ENCODE results near the gene PRKD1. TPM values are rescaled to one million over a fixed set of nuclear protein-coding genes. Genes with fewer than 3 reads are reported as not detected.

Gene PRKD1
- total RNA-seq, 4 donors from 2014 or later = 3.5 to 6.4 (median 4.4) TPM

DNA sequence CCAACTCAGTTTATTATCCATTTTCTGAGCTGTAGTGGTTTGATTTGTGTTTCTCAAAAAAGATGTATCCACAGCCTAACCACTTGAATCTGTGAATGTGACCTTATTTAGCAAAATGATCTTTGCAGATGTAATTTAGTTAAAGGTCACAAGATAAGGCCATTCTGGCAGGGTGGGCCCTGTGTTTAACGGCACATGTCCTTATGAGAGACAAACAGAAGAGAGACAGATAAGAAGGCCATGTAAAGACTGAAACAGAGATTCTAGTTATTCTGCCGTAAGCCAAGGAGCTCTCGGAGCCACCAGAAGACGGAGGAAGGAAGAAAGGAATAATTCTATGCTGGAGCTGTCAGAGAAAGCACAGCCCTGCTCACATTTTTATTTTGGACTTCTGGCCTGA, 374.2 kb downstream of the PRKD1 start:
- WGBS, 2 donors (ENCODE audit: low coverage in 1 of 2) = 73 to 79% methylated on average over 4 of the region's 4 CpGs
- DNase-seq = no peak
- no peaks in the 10 kb centered on the region for H3K4me1 ChIP-seq
- intact Hi-C loops (cut with DNase I; ENCODE audit: low total_unique reads) (no loop called here), in situ Hi-C loops (cut with MboI; ENCODE audit: low pct_ligation_motif_present in 1 of 4, low pct_unique_long_range_greater_than_20kb in 1 of 4, low sequenced_read_pairs in 3 of 4) (loop anchor here in 2 of 4 donors (10.0 to 25.0 kb wide), 3 partner anchors 451 to 661 kb away; no protein-coding TSS in a partner anchor)
- H3K27ac ChIP-seq = no peak overlapping the region
- no peaks in the 10 kb centered on the region for H3K9me3 ChIP-seq
- no peaks in the 10 kb centered on the region for H3K27me3 ChIP-seq
- no peak for TF ChIP-seq POLR2AphosphoS5 (IDR thresholded peaks at IDR 0.05)
- no peak for TF ChIP-seq CTCF (IDR thresholded peaks at IDR 0.05)
- TF ChIP-seq EP300 (IDR thresholded peaks at IDR 0.05; ENCODE audit: low read depth) = no peak
- TF ChIP-seq POLR2A (IDR thresholded peaks at IDR 0.05) = no peak
- no peaks in the 10 kb centered on the region for H3K36me3 ChIP-seq
- no peak overlapping the region for H3K4me3 ChIP-seq

DNA sequence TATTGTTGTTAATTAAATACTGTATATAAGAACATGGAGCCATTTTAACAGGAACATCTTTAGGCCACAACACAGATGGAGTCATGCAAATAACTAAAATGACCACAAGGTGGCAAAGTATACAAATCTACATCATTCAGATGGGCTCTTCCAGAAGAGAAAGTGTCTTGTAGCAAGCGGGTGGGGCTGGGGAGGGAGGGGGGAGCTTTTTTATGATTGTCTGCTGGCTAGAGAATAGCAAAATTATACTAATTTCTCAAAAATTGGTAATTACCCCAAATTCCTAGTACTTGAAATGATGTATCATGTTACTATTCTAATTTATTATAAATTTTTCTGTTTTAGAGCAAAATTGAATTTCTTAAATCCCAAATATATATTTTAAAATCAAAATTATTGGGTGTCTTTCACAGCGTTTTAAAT, 378.7 kb downstream of the PRKD1 start:
- H3K27ac ChIP-seq = no peak overlapping the region
- no peaks in the 10 kb centered on the region for H3K4me1 ChIP-seq
- in situ Hi-C loops (cut with MboI; ENCODE audit: low pct_ligation_motif_present in 1 of 4, low pct_unique_long_range_greater_than_20kb in 1 of 4, low sequenced_read_pairs in 3 of 4) = loop anchor here (10.0 to 25.0 kb wide), 2 partner anchors 456 to 787 kb away; partner anchors contain the start of gene FOXG1 (in 2 of the 4)
- no peaks in the 10 kb centered on the region for H3K9me3 ChIP-seq
- H3K27me3 ChIP-seq = no peaks in the 10 kb centered on the region
- DNase-seq = no peak
- intact Hi-C loops (cut with DNase I; ENCODE audit: low total_unique reads) = loop anchor here (10.0 kb wide), 1 partner anchor 456 kb away; no protein-coding TSS in a partner anchor
- 28 to 33% methylated on average over 2 of the region's 2 CpGs for WGBS, 2 donors (ENCODE audit: low coverage in 1 of 2)
- no peak for TF ChIP-seq EP300 (IDR thresholded peaks at IDR 0.05; ENCODE audit: low read depth)
- TF ChIP-seq CTCF (IDR thresholded peaks at IDR 0.05) = peak; percentile 32 to 65 (median 54)
- no peak for TF ChIP-seq POLR2A (IDR thresholded peaks at IDR 0.05)
- TF ChIP-seq POLR2AphosphoS5 (IDR thresholded peaks at IDR 0.05) = no peak
- H3K4me3 ChIP-seq = no peak overlapping the region
- H3K36me3 ChIP-seq = no peaks in the 10 kb centered on the region

GRCh38 chr14:29545714-29546113, 381.9 kb downstream of the PRKD1 start:
- H3K4me3 ChIP-seq = no peak overlapping the region
- intact Hi-C loops (cut with DNase I; ENCODE audit: low total_unique reads) (loop anchor here (10.0 kb wide), 1 partner anchor 459 kb away; no protein-coding TSS in a partner anchor), in situ Hi-C loops (cut with MboI; ENCODE audit: low pct_ligation_motif_present in 1 of 4, low pct_unique_long_range_greater_than_20kb in 1 of 4, low sequenced_read_pairs in 3 of 4) (loop anchor here (10.0 to 25.0 kb wide), 2 partner anchors 459 to 783 kb away; partner anchors contain the start of gene FOXG1 (in 2 of the 4))
- no peaks in the 10 kb centered on the region for H3K36me3 ChIP-seq
- no peak overlapping the region for H3K27ac ChIP-seq
- no peaks in the 10 kb centered on the region for H3K27me3 ChIP-seq
- DNase-seq = no peak
- TF ChIP-seq EP300 (IDR thresholded peaks at IDR 0.05; ENCODE audit: low read depth) = no peak
- TF ChIP-seq POLR2A (IDR thresholded peaks at IDR 0.05) = no peak
- no peak for TF ChIP-seq CTCF (IDR thresholded peaks at IDR 0.05)
- TF ChIP-seq POLR2AphosphoS5 (IDR thresholded peaks at IDR 0.05) = no peak
- H3K9me3 ChIP-seq = no peaks in the 10 kb centered on the region
- H3K4me1 ChIP-seq = no peaks in the 10 kb centered on the region
- WGBS, 2 donors (ENCODE audit: low coverage in 1 of 2) = 55% methylated on average over 2 of the region's 2 CpGs; no CpG with 5 or more reads in 1 of the 2 donors

- in situ Hi-C loops (cut with MboI; ENCODE audit: low pct_ligation_motif_present in 1 of 4, low pct_unique_long_range_greater_than_20kb in 1 of 4, low sequenced_read_pairs in 3 of 4) = loop anchor here in 3 of 4 donors (10.0 to 25.0 kb wide), 2 partner anchors 775 to 792 kb away; partner anchors contain the start of gene FOXG1 (in 2 of the 3)
- Histone ChIP-seq H3K4me1 (no peaks in the 10 kb centered on the region), H3K27me3 (no peaks in the 10 kb centered on the region), H3K36me3 (no peaks in the 10 kb centered on the region), H3K9me3 (no peaks in the 10 kb centered on the region), H3K4me3 (no peak overlapping the region), H3K27ac (no peak overlapping the region)
- peak in 3 of 5 experiments; percentile 8 to 32 (median 19) for TF ChIP-seq CTCF (IDR thresholded peaks at IDR 0.05)
- no peak for TF ChIP-seq POLR2AphosphoS5 (IDR thresholded peaks at IDR 0.05)
- no peak for DNase-seq
- intact Hi-C loops (cut with DNase I; ENCODE audit: low total_unique reads) = no loop called here
Observed at GRCh38 chr14:29536886-29537511, 390.6 kb downstream of the PRKD1 start.
